ENCODE results near the gene CANX.

CANX gene

DNA sequence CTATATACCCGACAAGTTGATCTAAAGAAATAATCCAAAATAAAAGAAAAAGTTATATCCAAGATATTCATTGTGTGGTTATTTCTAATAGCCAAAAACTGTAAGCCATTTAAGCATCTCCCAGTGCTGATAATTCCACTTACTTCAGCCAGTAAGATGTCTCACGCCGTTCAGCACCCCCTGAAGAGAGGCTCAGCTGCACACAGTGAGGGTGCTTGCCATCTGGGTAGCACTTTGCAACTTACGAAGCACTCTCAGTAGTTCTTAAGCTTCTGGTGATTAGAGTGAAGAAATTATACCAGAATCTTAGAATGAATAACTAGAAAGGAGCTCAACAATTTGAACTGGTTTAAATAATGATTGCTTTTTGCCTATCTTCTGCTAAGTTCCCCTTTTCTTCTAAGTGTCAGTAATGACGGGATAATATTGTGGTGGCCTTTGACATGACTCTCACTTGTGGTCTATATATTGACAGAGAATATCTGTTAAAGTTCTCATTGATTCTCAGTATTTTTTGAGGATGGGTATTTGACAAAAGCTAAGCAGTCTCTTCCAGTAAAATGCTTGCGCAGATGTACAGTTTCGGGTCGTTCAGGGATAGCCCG lies 68.8 kb downstream of the CANX start:
- Mint-ChIP-seq H3K27me3 (no peaks in the 10 kb centered on the region), H3K36me3 (ENCODE audit: insufficient read depth) (peaks cover 57% of the 10 kb centered on the region), H3K9me3 (no peaks in the 10 kb centered on the region), H3K4me3 (no peak overlapping the region), H3K4me1 (ENCODE audit: low read depth in 2 of 2) (peaks cover 8 to 16% of the 10 kb centered on the region in 2 donors), H3K27ac (no peak overlapping the region)
- no peak for DNase-seq
- ATAC-seq (replicated peaks), result no peak

DNA sequence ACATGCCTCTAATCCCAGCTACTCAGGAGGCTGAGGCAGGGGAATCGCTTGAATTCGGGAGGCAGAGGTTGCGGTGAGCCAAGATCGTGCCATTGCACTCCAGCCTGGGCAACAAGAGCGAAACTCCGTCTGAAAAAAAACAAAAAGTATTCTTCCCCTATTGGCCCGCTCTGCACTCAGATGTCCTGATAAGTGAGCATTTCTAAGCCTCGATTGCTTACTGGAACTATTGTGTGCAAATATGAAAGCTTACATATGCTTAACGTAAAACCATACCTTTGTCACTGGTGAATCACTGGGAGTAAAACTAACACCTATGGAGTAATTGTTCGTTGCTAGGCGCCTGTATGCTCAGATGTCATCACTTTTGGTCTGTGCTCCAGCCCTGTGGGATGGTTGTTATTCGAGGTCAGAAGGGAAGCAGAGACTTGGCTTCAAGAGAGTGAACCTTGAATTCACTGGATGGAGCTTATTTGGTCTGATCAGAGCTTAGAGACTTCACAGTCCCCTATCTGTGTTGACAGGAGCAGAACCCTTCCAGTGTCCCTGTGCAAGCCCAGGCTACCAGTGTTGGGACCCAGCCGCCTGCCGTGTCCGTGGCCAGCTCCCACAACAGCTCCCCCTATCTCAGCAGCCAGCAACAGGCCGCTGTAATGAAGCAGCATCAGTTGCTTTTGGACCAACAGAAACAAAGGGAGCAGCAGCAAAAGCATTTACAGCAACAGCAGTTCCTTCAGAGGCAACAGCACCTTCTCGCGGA lies 69.7 kb downstream of the CANX start:
- ATAC-seq (replicated peaks) (no peak), DNase-seq (no peak)
- Mint-ChIP-seq H3K9me3 (no peaks in the 10 kb centered on the region), H3K4me3 (no peak overlapping the region), H3K36me3 (ENCODE audit: insufficient read depth) (peaks cover 64% of the 10 kb centered on the region), H3K27me3 (no peaks in the 10 kb centered on the region), H3K4me1 (ENCODE audit: low read depth in 2 of 2) (peaks cover 1 to 7% of the 10 kb centered on the region in 2 donors), H3K27ac (no peak overlapping the region)

DNA sequence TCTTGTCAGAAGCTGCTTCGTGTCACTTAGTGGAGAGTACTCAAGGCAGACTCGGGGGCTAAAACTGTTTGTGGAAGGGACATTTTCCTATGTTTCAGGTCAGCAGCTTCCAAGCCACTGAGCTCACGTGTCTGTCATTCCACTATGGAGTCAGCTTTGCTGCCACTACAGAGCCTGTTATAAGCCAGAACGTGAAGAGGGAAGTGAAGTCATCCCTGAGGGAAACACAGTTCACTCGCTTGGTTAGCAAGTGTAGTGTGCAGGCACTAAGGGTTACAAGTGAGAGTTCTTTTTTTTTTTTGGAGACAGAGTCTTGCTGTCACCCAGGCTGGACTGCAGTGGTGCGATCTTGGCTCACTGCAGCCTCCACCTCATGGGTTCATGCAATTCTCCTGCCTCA lies 70.5 kb downstream of the CANX start:
- peaks cover 64% of the 10 kb centered on the region for H3K36me3 Mint-ChIP-seq (ENCODE audit: insufficient read depth)
- no peaks in the 10 kb centered on the region for H3K9me3 Mint-ChIP-seq

DNA sequence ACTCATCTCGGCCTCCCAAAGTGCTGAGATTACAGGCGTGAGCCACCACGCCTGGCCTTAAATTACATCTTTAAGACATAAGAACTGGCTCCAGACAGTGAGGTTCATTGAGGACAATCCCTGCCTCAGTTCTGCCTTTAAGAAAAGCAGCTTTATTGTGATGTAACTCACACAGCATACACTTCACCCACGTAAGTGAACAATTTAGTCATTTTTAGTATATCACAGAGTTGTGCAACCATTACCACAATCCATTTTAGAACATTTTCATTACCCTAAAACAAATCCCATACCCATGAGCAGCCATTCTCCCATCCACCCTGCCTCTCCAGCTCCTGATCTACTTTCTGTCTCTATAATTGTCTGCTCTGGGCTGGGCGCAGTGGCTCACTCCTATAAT lies 71.0 kb downstream of the CANX start:
- Mint-ChIP-seq H3K27ac (peak overlapping the region in 1 of 2 donors; percentile 86), H3K36me3 (ENCODE audit: insufficient read depth) (peaks cover 67% of the 10 kb centered on the region), H3K9me3 (no peaks in the 10 kb centered on the region), H3K27me3 (no peaks in the 10 kb centered on the region), H3K4me3 (no peak overlapping the region), H3K4me1 (ENCODE audit: low read depth in 2 of 2) (no peaks in the 10 kb centered on the region)
- DNase-seq (no peak), ATAC-seq (replicated peaks) (no peak)

More for the DNA sequence above, 70.5 kb downstream of the CANX start:
- DNase-seq (no peak), ATAC-seq (replicated peaks) (no peak)
- H3K4me1 Mint-ChIP-seq (ENCODE audit: low read depth in 2 of 2), result no peaks in the 10 kb centered on the region
- no peaks in the 10 kb centered on the region for H3K27me3 Mint-ChIP-seq
- no peak overlapping the region for H3K4me3 Mint-ChIP-seq
- no peak overlapping the region for H3K27ac Mint-ChIP-seq

DNA sequence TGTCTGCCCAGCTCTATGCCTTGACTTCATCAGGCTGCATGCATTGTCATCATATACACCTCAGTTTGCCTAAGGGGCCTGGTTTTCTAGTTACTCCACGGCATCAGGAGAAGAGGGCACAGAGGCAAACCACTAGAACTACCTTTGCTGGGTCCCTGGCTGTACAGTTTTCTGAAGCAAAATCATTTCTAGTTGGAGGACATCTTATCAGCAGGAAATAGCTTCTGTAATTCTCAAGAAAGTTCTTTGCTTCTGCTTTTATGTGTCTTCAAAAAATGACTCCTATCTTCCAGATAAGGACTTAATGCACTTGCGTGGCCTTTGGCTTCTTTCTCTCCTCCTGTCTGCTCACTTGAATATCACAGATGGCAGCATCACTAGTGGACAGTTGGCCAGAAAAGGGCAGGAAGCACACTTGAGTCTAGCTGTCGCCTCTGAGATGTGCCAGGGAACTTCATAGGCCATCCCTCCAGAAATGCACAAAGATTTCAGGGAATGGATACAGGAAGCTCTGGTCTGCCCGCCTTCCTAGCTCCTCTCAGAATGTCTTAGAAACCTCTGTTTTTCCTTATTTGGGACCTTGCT lies 72.6 kb downstream of the CANX start:
- H3K9me3 Mint-ChIP-seq, result no peaks in the 10 kb centered on the region
- no peak overlapping the region for H3K4me3 Mint-ChIP-seq
- H3K36me3 Mint-ChIP-seq (ENCODE audit: insufficient read depth), result peaks cover 61% of the 10 kb centered on the region
- ATAC-seq (replicated peaks) (no peak), DNase-seq (no peak)
- no peaks in the 10 kb centered on the region for H3K27me3 Mint-ChIP-seq
- no peaks in the 10 kb centered on the region for H3K4me1 Mint-ChIP-seq (ENCODE audit: low read depth in 2 of 2)
- no peak overlapping the region for H3K27ac Mint-ChIP-seq

DNA sequence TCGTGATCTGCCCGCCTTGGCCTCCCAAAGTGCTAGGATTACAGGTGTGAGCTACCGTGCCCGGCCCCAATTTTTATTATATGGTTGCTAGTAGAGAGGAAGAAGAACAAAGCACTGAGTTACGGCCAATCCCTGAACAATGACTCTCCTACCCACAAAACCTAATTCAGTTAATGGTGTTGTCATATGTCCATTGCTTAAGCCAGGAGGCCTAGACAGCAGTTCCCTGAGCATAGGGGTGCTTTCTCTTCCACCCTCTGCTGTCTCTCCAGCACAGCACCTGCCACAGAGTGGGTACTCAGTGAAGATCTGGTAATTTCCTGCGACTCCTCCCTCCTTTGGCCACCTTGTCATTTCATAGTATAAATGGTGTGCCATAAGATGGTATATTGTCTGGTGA lies 73.6 kb downstream of the CANX start:
- Mint-ChIP-seq H3K27me3 (no peaks in the 10 kb centered on the region), H3K36me3 (ENCODE audit: insufficient read depth) (peaks cover 58% of the 10 kb centered on the region), H3K9me3 (no peaks in the 10 kb centered on the region), H3K27ac (peak overlapping the region in 1 of 2 donors; percentile 63), H3K4me1 (ENCODE audit: low read depth in 2 of 2) (no peaks in the 10 kb centered on the region), H3K4me3 (no peak overlapping the region)
- ATAC-seq (replicated peaks) (no peak), DNase-seq (no peak)

DNA sequence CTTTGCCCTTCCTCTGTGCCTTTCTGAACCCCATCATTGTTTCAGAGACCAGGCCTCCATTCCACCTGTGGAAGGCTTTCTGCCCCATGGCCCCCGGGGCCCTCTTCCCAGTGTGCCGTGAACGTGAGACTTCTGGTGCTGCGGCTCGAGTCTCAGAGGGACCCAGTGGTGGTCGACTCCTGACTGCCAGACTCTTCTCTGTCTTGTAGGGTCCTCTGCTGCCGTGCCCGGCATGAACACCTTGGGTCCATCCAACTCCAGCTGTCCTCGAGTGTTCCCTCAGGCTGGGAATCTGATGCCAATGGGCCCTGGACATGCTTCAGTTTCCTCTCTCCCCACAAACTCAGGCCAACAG lies 74.9 kb downstream of the CANX start:
- ATAC-seq (replicated peaks) (no peak), DNase-seq (no peak)
- Mint-ChIP-seq H3K27ac (peak overlapping the region in 1 of 2 donors; percentile 82), H3K4me1 (ENCODE audit: low read depth in 2 of 2) (peaks cover 0 to 2% of the 10 kb centered on the region in 2 donors), H3K36me3 (ENCODE audit: insufficient read depth) (peaks cover 56% of the 10 kb centered on the region), H3K27me3 (no peaks in the 10 kb centered on the region), H3K9me3 (no peaks in the 10 kb centered on the region), H3K4me3 (no peak overlapping the region)

DNA sequence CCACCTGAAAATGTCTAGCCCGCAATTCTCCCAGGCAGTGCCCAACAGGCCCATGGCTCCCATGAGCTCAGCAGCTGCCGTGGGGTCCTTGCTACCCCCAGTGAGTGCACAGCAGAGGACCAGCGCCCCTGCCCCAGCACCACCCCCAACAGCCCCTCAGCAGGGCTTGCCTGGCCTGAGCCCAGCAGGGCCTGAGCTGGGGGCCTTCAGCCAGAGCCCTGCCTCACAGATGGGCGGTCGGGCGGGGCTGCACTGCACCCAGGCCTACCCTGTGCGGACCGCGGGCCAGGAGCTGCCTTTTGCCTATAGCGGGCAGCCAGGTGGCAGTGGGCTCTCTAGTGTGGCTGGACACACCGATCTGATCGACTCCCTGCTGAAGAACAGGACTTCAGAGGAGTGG lies 75.7 kb downstream of the CANX start:
- Mint-ChIP-seq H3K4me3 (no peak overlapping the region), H3K9me3 (no peaks in the 10 kb centered on the region), H3K36me3 (ENCODE audit: insufficient read depth) (peaks cover 49% of the 10 kb centered on the region), H3K4me1 (ENCODE audit: low read depth in 2 of 2) (peaks cover 0 to 3% of the 10 kb centered on the region in 2 donors), H3K27me3 (no peaks in the 10 kb centered on the region), H3K27ac (peak overlapping the region in 1 of 2 donors; percentile 59)
- ATAC-seq (replicated peaks) (no peak), DNase-seq (no peak)

DNA sequence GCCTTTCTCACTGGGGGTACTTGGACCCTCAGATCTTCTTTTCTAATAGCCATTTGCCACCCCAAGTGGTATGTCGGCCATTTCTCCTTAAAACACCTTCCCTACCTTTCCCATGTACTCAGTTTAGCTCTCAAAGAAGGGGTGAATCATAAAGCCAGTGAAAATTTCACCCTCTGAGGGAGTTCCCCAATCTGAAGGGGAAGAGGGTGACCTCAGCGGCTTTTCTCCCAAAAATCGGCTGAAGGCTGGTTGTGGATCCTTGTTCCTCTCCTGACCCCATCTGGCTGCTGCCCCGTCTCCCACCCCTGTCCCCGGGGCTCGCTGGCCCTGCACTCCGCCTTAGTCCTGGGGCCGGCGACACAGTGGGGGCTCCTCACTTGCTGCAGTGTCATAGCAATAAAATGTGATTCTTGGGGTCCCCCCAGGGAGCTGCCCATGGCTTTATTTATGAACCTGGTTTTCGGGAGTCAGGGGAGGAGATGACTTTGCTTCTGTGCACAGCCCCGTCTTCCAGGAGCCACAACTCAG lies 77.7 kb downstream of the CANX start:
- DNase-seq (no peak), ATAC-seq (replicated peaks) (no peak)
- peaks cover 33% of the 10 kb centered on the region for H3K36me3 Mint-ChIP-seq (ENCODE audit: insufficient read depth)
- no peak overlapping the region for H3K4me3 Mint-ChIP-seq
- no peak overlapping the region for H3K27ac Mint-ChIP-seq
- H3K27me3 Mint-ChIP-seq, result no peaks in the 10 kb centered on the region
- no peaks in the 10 kb centered on the region for H3K9me3 Mint-ChIP-seq
- H3K4me1 Mint-ChIP-seq (ENCODE audit: low read depth in 2 of 2), result peaks cover 0 to 5% of the 10 kb centered on the region in 2 donors

DNA sequence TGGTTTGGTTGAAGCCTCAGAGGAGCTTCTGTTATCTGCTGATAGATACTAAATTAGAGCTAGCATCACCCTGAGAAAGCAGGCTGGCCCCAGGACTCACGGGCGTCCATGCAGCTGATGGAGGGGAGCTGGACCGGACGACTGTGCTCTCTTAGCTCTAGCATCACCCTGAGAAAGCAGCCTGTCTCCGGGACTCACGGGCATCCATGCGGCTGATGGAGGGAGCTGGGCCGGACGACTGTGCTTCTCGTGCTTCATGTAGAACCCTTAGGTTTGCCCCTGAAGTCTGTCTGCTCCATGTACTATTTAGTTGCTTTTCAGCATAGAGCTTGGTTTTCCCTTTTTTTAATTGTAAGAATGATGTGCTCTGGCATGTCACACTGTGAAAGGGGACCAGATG lies 78.7 kb downstream of the CANX start:
- Mint-ChIP-seq H3K9me3 (no peaks in the 10 kb centered on the region), H3K36me3 (ENCODE audit: insufficient read depth) (peaks cover 23% of the 10 kb centered on the region), H3K27ac (peak overlapping the region in 1 of 2 donors; percentile 78), H3K4me3 (no peak overlapping the region), H3K27me3 (no peaks in the 10 kb centered on the region), H3K4me1 (ENCODE audit: low read depth in 2 of 2) (peaks cover 0 to 5% of the 10 kb centered on the region in 2 donors)
- DNase-seq (no peak), ATAC-seq (replicated peaks) (no peak)

DNA sequence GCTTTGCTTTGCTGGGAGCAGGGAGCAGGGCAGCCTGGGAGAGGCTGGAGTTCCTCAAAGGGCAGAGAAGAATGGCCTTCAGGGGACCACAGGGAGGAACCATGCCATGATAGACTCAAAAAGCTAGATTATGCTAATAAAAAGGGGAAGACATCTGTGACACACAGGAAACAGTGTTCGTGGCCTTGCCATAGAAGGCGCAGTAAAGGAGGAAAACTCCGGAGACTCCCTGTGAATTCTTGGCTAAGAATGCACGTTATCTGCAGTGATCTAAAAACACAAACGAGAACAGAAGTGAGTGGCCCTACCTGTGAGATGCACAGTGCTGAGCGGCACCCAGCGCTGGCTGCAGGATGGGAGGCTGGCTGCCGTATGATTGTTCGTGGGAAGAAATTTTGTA lies 79.1 kb downstream of the CANX start:
- DNase-seq (no peak), ATAC-seq (replicated peaks) (no peak)
- H3K4me1 Mint-ChIP-seq (ENCODE audit: low read depth in 2 of 2), result peaks cover 0 to 5% of the 10 kb centered on the region in 2 donors
- H3K4me3 Mint-ChIP-seq, result no peak overlapping the region
- no peaks in the 10 kb centered on the region for H3K27me3 Mint-ChIP-seq
- H3K36me3 Mint-ChIP-seq (ENCODE audit: insufficient read depth), result peaks cover 19% of the 10 kb centered on the region
- H3K27ac Mint-ChIP-seq, result peak overlapping the region; percentile 72 to 78
- no peaks in the 10 kb centered on the region for H3K9me3 Mint-ChIP-seq

DNA sequence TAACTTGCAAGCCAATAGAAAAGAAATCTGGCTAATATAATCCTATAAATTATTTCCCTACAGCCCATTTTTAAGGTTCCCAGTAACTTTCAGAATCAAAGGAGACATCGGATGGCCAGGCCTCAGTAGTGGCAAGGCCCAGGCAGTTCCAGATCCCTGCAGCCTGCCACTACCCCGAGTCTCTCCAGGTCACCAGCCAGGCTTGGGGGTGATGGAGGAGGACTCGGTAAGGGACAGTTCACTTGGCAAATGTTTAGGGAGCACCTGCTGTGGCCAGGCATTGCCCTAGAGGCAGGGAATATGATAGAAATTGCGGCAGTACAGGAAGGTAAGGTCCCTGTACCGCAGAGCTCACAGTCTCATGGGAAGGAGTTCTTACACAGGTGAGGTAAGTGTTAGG lies 79.8 kb downstream of the CANX start:
- ATAC-seq (replicated peaks), result no peak
- H3K36me3 Mint-ChIP-seq (ENCODE audit: insufficient read depth), result peaks cover 15% of the 10 kb centered on the region
- DNase-seq, result no peak
- peaks cover 0 to 5% of the 10 kb centered on the region in 2 donors for H3K4me1 Mint-ChIP-seq (ENCODE audit: low read depth in 2 of 2)
- no peaks in the 10 kb centered on the region for H3K27me3 Mint-ChIP-seq
- peak overlapping the region; percentile 72 to 78 for H3K27ac Mint-ChIP-seq
- H3K4me3 Mint-ChIP-seq, result no peak overlapping the region
- H3K9me3 Mint-ChIP-seq, result no peaks in the 10 kb centered on the region

DNA sequence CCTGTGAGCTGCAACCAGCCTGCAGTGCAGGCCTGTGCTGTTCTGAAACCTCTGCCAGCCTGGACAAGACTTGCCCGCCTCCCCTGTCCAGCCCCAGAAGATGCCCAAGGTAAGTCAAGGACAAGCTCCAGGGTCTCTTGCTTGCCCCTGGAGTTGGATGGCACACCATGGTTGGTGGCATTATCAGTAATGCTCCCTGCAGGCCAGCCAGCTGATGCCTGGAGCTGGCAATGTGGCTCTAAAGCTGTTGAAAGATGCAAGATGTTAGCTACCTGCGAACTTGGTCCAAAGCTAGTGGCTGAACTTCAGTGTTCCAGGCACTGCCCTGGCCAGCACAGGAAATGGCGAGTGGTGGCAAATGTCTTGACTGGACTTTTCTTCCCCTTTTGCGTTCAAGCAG lies 81.1 kb downstream of the CANX start:
- ATAC-seq (replicated peaks) (no peak), DNase-seq (no peak)
- Mint-ChIP-seq H3K4me3 (no peak overlapping the region), H3K9me3 (no peaks in the 10 kb centered on the region), H3K36me3 (ENCODE audit: insufficient read depth) (peaks cover 8% of the 10 kb centered on the region), H3K4me1 (ENCODE audit: low read depth in 2 of 2) (peaks cover 0 to 5% of the 10 kb centered on the region in 2 donors), H3K27me3 (no peaks in the 10 kb centered on the region), H3K27ac (no peak overlapping the region)

DNA sequence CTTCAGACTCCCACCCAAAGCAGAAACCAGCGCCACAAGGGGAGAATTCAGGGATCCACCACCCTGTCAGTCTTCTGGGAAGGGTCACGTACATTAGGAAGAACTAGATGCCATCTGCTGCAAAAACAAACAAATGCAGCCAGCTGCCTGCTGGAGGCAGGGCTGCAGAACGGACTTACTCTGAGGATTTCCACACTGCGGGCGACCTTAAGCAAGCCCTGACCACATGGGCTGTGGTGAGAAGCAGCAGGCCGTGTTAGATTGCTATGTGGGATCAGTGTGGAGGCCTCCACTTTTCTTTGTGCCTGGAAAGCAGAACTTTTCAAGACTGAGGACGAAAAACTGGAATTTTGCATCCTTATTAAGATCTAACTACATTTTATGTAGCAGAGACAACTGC lies 81.6 kb downstream of the CANX start:
- Mint-ChIP-seq H3K27me3 (no peaks in the 10 kb centered on the region), H3K9me3 (no peaks in the 10 kb centered on the region), H3K4me3 (no peak overlapping the region), H3K27ac (no peak overlapping the region), H3K36me3 (ENCODE audit: insufficient read depth) (peaks cover 5% of the 10 kb centered on the region), H3K4me1 (ENCODE audit: low read depth in 2 of 2) (peaks cover 0 to 5% of the 10 kb centered on the region in 2 donors)
- no peak for DNase-seq
- no peak for ATAC-seq (replicated peaks)

Data from effector memory CD8-positive, alpha-beta T cell (primary cell).